NCI-H1417 (cell line): ENCODE data around the gene SAMD11.

ENCODE experiments used
- DNase-seq, 3 experiments: peaks; one replicate each; lab custom pipeline; 2025; lab: John Stamatoyannopoulos, UW

The SAMD11 gene

DNA sequence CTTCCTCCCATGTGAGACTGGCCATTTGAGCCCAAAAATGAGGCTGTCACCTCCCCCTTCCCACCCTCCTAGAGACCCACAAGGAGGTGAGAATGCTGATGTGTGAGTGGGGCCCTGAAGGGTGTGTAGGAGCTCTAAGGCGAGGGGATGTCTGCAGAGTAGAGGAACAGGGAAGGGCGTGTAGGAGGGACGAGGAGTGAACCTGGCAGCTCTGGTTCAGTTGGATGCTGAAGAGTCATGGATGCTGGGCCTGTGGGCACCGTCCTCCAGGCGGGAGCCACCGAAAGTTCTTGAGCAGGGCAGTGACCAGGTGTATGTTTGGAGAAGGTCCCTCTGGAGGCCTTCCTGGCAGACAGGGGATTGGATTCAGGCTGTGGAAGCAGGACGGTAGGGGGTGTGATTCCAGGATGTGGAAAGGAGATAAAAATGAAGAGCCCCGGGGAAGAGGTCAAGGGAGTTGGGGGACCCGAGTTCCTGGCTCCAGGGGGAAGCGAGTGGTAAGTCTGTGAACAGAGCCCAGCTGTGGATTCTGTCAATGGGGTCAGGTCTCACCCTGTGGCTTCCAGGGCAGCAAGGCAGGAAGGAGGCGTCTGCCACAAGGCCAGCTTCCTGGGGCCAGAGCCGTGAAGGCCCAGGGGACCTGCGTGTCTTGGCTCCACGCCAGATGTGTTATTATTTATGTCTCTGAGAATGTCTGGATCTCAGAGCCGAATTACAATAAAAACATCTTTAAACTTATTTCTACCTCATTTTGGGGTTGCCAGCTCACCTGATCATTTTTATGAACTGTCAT is 7.9 kb downstream of the SAMD11 start:
- peak in 1 of 3 experiments; percentile 41 for DNase-seq

DNA sequence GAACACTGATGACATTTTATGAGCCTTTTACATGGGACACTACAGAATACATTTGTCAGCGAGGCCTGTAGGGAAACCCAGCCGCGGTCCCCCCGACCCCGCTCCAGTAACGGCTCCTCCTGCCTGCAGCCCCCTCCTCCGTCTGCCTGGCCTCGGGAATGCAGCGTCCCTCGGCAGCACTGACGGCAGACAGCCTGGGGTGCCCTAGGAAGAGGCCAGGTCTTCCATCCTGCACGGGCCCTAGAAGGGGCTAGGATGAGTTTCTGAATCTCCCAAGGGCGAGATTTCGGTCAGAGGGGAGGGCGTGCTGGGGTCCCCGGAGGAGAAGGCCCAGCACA is 8.4 kb downstream of the SAMD11 start:
- no peak for DNase-seq

DNA sequence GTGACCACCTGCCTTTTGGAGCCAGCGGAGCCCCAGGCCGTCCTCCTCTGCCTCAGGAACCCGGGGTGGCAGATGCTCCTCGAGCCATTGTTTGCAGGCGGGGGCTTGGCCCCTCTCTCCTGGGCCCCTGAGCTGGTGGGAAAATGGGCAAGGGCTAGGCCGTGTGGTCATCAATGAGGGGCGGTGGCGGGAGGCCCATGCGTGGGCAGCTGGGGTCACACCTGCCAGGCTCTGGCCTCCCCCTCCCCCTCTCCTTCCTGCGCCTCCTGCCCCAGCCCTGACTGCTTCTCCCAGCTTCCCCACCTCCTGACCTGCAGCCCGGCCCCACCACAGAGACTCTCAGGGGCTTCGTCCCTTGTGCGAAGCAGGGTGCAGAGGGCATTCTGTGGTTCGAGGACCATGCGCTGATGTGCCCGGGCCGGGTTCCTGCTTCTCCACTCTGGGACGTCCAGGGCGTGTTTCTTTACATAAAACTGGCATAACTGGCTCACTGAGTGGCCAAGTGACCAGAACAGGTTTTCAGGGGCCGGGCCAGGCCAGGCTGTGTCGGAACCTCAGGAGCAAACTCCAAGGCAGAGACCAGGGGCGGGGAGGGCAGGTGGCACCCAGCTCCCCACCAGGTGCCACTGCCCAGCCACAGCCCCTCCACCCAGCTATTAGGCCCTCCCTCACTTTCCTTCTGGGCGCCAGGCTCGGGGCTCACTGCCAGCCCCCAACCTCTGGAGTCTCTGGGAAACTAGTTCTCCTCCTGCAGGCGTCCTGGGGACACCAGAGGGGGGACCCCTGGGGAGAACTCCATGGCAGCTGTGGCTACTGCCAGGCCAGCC is 9.3 kb downstream of the SAMD11 start:
- no peak for DNase-seq

DNA sequence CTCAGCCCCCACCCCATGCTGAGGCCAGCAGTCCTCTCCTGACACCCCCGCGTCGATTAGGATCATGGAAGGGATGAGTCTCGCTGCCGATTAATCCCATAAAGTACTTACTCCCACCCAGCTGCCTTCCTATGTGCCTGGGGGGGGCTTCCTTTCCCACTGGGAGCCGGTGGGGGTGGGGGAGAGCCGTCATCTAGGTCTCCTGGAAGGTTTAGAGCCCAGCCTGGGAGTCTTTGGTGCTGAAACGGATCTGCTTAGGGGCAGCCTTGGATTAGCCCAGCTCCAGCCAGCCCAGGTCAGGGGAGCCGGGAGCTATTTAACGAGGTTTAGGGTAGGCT is 9.8 kb downstream of the SAMD11 start:
- peak in 2 of 3 experiments; percentile 45 to 69 for DNase-seq

- peak in 1 of 3 experiments; percentile 53 for DNase-seq
Observed at GRCh38 chr1:934991-935750, 11.4 kb downstream of the SAMD11 start.

- peak; percentile 90 to 96 (median 94) for DNase-seq
Observed at GRCh38 chr1:935751-936231, 12.1 kb downstream of the SAMD11 start.

- no peak for DNase-seq
Observed at GRCh38 chr1:936348-937264, 12.9 kb downstream of the SAMD11 start.

DNA sequence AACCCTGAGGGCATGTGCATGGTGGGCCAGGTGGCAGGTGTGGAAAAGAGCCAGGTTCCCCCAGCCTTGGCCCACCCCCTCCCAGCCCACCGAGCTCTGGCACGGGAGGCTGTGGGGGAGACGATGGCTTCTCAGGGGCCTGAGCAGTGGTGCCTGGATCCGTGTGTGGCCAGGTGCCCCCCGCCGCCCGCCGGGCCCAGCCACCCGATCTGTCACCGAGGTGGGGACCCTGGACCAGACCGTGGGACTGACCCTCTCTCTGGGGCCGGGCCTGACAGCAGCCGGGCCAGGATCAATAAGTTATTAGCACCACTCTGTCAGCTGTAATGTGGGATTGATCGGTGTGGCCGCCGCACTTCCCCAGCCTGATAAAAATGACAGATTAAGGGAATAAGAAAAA is 13.8 kb downstream of the SAMD11 start:
- DNase-seq = no peak

GRCh38 chr1:938088-938683 is 14.5 kb downstream of the SAMD11 start:
- DNase-seq = peak in 1 of 3 experiments; percentile 17

DNA sequence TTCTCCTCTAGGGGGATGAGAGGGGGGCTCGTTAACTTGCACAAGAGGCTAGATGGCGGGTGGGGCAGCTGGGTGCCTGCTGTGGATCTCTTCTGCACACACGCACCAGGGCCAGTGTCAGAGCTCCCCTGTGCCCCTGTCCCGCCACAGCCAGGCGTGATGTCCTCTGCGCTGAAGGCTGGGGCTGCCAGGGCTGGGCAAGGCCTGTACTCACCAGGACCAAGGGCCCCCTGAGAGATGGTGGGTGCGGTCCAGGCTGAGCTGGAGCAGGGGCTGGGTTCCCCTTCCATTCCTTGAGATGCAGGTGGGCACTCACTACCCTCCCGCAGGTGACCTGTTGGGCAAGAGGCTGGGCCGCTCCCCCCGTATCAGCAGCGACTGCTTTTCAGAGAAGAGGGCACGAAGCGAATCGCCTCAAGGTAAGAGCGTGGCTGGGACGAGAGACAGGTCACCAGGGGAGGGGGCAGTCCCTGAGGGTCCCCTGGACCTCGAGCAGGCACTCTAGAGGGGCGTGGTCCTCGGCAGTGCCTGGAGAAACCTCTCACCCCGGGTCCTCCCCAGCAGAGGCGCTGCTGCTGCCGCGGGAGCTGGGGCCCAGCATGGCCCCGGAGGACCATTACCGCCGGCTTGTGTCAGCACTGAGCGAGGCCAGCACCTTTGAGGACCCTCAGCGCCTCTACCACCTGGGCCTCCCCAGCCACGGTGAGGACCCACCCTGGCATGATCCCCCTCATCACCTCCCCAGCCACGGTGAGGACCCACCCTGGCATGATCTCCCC is 15.2 kb downstream of the SAMD11 start:
- DNase-seq = no peak

DNA sequence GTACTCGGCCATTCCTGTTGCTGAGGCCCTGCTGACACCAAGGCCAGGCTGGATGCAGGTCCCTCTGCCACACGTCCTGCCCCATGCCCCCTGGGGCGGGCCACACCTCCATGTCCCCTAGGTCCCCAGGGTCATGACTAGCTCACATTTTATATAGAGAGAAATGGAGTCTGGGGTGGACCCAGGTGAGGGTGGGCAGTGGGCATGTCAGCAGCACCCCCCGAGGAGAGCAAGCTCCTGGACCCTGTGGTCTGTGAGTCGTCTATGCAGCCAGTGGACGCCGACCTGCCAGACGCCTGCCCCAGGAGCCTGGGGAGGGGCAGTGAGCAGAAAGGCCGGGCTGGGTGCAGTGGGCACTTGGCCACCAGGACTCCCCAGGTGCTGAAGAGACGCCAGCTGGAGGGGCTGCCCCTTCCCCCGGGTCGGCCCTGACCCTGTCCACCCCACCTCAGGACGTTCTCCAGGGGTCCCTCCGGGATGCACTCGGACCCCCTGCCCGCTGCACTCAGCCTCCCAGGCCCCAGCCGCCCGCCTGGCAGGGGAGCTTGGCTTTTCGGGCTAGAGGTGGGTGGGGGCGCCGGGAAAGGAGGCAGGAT is 15.9 kb downstream of the SAMD11 start:
- DNase-seq = no peak

DNA sequence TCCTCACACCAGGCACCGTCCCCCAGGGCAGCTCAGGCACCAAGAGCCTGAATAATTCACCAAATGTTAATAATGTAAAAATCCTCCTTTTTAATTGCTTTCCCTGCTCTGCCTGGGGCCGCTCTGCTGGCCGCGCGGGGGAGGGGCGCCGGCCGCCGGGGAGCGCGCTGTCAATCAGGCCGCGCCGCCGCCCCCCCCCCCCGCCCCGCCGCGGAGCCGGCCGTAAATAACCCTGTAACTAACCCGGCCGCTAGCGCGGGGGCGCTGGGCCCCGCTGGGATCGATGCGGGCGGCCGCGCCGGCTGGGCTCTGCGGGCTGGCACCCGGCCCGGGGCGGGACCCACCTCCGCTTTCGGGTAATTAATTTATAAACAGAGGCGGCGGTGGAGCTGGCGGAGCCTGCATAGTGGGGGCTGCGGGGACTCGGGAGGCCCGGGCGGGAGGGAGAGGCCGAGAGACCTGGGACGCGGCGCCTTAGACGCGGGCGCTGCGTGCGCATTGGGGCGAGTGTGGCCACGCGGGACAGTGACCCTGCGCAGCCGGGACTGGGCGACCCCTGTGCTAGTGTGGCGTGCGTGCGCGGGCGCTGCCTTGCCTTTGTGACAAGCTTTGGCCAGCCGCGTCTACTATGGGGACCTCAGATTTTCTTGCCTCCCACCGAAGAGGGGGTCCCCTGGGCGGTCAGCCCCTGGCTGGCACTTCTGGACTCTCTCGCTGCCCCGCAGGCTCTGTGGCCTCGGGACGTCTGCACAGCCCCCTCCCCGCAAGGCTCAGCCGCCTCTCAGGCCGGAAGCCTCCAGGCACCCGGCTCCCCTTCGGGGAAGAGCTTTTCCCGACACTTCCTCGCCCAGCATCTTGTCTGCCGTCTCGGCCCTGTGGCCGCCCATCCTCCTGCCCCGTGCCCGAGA is 16.6 kb downstream of the SAMD11 start:
- DNase-seq = peak; percentile 76 to 90 (median 89)

- peak in 1 of 3 experiments; percentile 66 for DNase-seq
Observed at GRCh38 chr1:941015-941587, 17.4 kb downstream of the SAMD11 start.

GRCh38 chr1:941588-942383 is 18.1 kb downstream of the SAMD11 start:
- peak; percentile 89 to 96 (median 94) for DNase-seq

DNA sequence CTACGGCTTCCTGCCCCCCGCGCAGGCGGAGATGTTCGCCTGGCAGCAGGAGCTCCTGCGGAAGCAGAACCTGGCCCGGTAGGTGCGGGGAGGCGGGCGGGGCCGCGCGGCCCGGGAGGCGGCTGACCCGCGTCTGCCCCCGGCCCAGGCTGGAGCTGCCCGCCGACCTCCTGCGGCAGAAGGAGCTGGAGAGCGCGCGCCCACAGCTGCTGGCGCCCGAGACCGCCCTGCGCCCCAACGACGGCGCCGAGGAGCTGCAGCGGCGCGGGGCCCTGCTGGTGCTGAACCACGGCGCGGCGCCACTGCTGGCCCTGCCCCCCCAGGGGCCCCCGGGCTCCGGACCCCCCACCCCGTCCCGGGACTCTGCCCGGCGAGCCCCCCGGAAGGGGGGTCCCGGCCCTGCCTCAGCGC is 18.7 kb downstream of the SAMD11 start:
- DNase-seq = peak; percentile 40 to 83 (median 81)

DNA sequence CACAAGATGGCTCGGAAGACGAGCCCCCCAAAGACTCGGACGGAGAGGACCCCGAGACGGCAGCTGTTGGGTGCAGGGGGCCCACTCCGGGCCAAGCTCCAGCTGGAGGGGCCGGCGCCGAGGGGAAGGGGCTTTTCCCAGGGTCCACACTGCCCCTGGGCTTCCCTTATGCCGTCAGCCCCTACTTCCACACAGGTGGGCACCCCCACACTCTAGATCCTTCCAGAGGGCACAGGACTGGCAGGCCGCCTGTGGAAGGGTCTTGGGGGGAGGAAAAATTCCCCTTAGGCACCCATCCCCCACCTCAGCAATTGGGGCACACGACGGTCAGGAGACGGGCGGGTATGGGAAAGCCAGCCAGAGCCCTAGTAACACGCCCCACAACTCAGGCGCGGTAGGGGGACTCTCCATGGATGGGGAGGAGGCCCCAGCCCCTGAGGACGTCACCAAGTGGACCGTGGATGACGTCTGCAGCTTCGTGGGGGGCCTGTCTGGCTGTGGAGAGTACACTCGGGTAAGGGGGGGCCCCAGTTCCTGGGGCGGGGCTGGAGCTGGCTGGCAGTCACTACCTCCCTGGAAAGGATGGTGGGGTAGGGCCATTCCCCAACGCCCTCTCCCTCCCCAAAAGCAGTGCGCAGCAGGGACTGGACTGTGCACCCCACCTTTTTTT is 19.3 kb downstream of the SAMD11 start:
- DNase-seq = peak in 2 of 3 experiments; percentile 59 to 76
